Endothelial cell of umbilical vein (primary cell): ENCODE data around the gene LRRC8A. TPM values are rescaled to one million over a fixed set of nuclear protein-coding genes. Genes with fewer than 3 reads are reported as not detected.

Source experiments
- BruUV-seq: library from RNA; stranded (reverse); fragments of 400-500 nt; replicated peaks from 2 replicates; lab custom pipeline; 2021; lab: Mats Ljungman, UMichigan
- CTCF ChIA-PET: fragments of 300-600, 350-600 bp; sonication (Branson Sonifier 250); formaldehyde crosslinking; loops from one replicate; lab custom pipeline; 2021; ENCODE audit warnings: antibody characterized with exemption, inconsistent platforms; lab: Charles Lee
- POLR2A ChIA-PET: fragments of 300-600, 350-600 bp; sonication (Branson Sonifier 250); formaldehyde crosslinking; loops from one replicate; lab custom pipeline; 2021; ENCODE audit warnings: antibody characterized with exemption, inconsistent platforms; lab: Charles Lee
- DNase-seq: peaks from one replicate; pipeline ENCODE4 v3.0.0-alpha.2; 2011; ENCODE audit warnings: low read depth, low spot score
- FAIRE-seq: peaks from 2 replicates; lab custom pipeline; 2011; peaks lifted over from hg19 to GRCh38; lab: Jason Lieb, UNC
- H2AFZ ChIP-seq: 2 replicates; pipeline ENCODE4 v1.6.0; 2012; ENCODE audit warnings: low read depth, low read length, control low read depth, inconsistent platforms
- H3K27ac ChIP-seq: 2 replicates; pipeline ENCODE4 v1.5.1; 2011; ENCODE audit warnings: low read depth, mild to moderate bottlenecking, control low read depth, low read length, moderate library complexity; ENCODE audit not compliant: insufficient read depth
- H3K27me3 ChIP-seq, 2 experiments: 2 replicates each; pipeline versions ENCODE4 v1.6.0 to v1.6.1; 2011; ENCODE audit warnings: low read length in 2 of 2, mixed read lengths in 1 of 2; ENCODE audit not compliant: control insufficient read depth in 2 of 2, insufficient read depth in 2 of 2
- H3K36me3 ChIP-seq, 2 experiments: 2 replicates in 1 of 2; 3 replicates in 1 of 2; pipeline ENCODE4 v1.5.1; 2011; ENCODE audit warnings: low read length in 2 of 2, mild to moderate bottlenecking in 1 of 2, moderate library complexity in 1 of 2; ENCODE audit not compliant: control insufficient read depth in 2 of 2, insufficient read depth in 2 of 2; ENCODE audit errors: extremely low read depth in 1 of 2
- H3K4me1 ChIP-seq: 3 replicates; pipeline ENCODE4 v1.5.1; 2011; ENCODE audit warnings: mild to moderate bottlenecking, low read length; ENCODE audit not compliant: control insufficient read depth, insufficient read depth; ENCODE audit errors: extremely low read depth
- H3K4me2 ChIP-seq: 2 replicates; pipeline ENCODE4 v1.6.1; 2011; ENCODE audit warnings: low read length, control low read depth, mixed read lengths; ENCODE audit not compliant: insufficient read depth
- H3K4me3 ChIP-seq, 3 experiments: fragments of 200-600 bp in 1 of 3; sonication (generic), shearing (Covaris generic) in 1 of 3; replicated peaks in 1 of 3; 2 replicates each; pipeline ENCODE4 v1.5.1; 2011 to 2016; ENCODE audit warnings: control low read depth in 3 of 3, low read length in 3 of 3, mild to moderate bottlenecking in 2 of 3, inconsistent platforms in 1 of 3, low read depth in 1 of 3, moderate library complexity in 1 of 3; ENCODE audit not compliant: insufficient read depth in 1 of 3
- H3K79me2 ChIP-seq: 2 replicates; pipeline ENCODE4 v1.6.0; 2012; ENCODE audit warnings: low read length, inconsistent platforms; ENCODE audit not compliant: control insufficient read depth, insufficient read depth
- H3K9ac ChIP-seq: replicated peaks from 2 replicates; pipeline ENCODE3; 2011; ENCODE audit warnings: low read length, control low read depth; ENCODE audit not compliant: insufficient read depth; ENCODE audit errors: extremely low read depth
- H3K9me1 ChIP-seq: replicated peaks from 3 replicates; pipeline ENCODE4 v1.6.0; 2011; ENCODE audit warnings: mild to moderate bottlenecking, low read length; ENCODE audit not compliant: control insufficient read depth, insufficient read depth; ENCODE audit errors: extremely low read depth
- H3K9me3 ChIP-seq: replicated peaks from 2 replicates; pipeline ENCODE4 v1.5.1; 2012; ENCODE audit warnings: low read length, inconsistent platforms; ENCODE audit not compliant: control insufficient read depth, insufficient read depth
- H4K20me1 ChIP-seq: replicated peaks from 2 replicates; pipeline ENCODE3; 2011; ENCODE audit warnings: mild to moderate bottlenecking, low read length; ENCODE audit not compliant: control insufficient read depth, insufficient read depth; ENCODE audit errors: extremely low read depth
- CTCF ChIP-seq, 2 donors: IDR thresholded peaks; 1 replicate in 1 of 2; 2 replicates in 1 of 2; pipeline ENCODE4 v1.5.1; 2011; ENCODE audit warnings: low read length in 2 of 2, mild to moderate bottlenecking in 2 of 2, moderate library complexity in 2 of 2, control low read depth in 1 of 2, inconsistent platforms in 1 of 2, low read depth in 1 of 2; ENCODE audit not compliant: insufficient read depth in 1 of 2; ENCODE audit errors: extremely low read depth in 1 of 2
- FOS ChIP-seq: IDR thresholded peaks from 2 replicates; pipeline ENCODE4 v1.6.1; 2011; ENCODE audit warnings: mild to moderate bottlenecking, low read length, moderate library complexity, borderline replicate concordance; ENCODE audit not compliant: insufficient read depth
- POLR2AphosphoS5 ChIP-seq: IDR thresholded peaks from 2 replicates; pipeline ENCODE4 v1.6.1; 2012; ENCODE audit warnings: low read depth, mild to moderate bottlenecking, control low read depth, low read length, moderate library complexity; ENCODE audit not compliant: insufficient read depth
- dilution Hi-C: fragments of 300-500 bp; cut with MboI; formaldehyde crosslinking; loops from one replicate; pipeline ENCODE4 v1.15.0; 2019; ENCODE audit warnings: low sequenced_read_pairs; ENCODE audit not compliant: extremely low pct_ligation_motif_present
- intact Hi-C: fragments of 100-400 bp; cut with micrococcal nuclease; formaldehyde crosslinking; loops from one replicate; pipeline ENCODE4 v1.10.0; 2022
- polyA plus RNA-seq, 4 experiments: library from polyadenylated mRNA; depleted of rRNA in 3 of 4; stranded (reverse) in 3 of 4; unstranded in 1 of 4; fragments of >200 nt; gene quantifications; 2 replicates each; pipeline versions ENCODE4 v1.2.1 to v1.2.3, GENCODE V29; 2011 to 2012; ENCODE audit warnings: missing spikeins in 1 of 4
- total RNA-seq: library from RNA; stranded (reverse); gene quantifications from 2 replicates; pipeline ENCODE4 v1.2.3, GENCODE V29; 2021

Gene LRRC8A
- total and polyA plus RNA-seq, 2 donors (not counting 3 experiments of a cell fraction or from before 2014, with no cell fraction given) = 99.6 to 129 TPM

GRCh38 chr9:128891321-128892220, 9.6 kb downstream of the LRRC8A start:
- Histone ChIP-seq H3K9me1 (no peaks in the 10 kb centered on the region), H3K27ac (peak overlapping the region; percentile 75), H3K36me3 (peaks cover 13 to 34% of the 10 kb centered on the region in 2 experiments), H2AFZ (no peak overlapping the region), H3K9me3 (no peaks in the 10 kb centered on the region), H3K4me3 (no peak overlapping the region), H3K9ac (peak overlapping the region; percentile 45), H3K27me3 (no peaks in the 10 kb centered on the region), H4K20me1 (no peaks in the 10 kb centered on the region), H3K4me2 (no peak overlapping the region), H3K4me1 (peaks cover 43% of the 10 kb centered on the region), H3K79me2 (peaks cover 85% of the 10 kb centered on the region)
- intact Hi-C loops (loop anchor here (1.0 kb wide), 1 partner anchor 20 kb away; no protein-coding TSS in a partner anchor), dilution Hi-C loops (no loop called here)
- peak; percentile 22 for TF ChIP-seq POLR2AphosphoS5
- peak; percentile 48 for TF ChIP-seq FOS
- no peak for TF ChIP-seq CTCF (IDR thresholded peaks at IDR 0.05; ENCODE audit: extremely low read depth in 1 of 2, insufficient read depth in 1 of 2, low read depth in 1 of 2, low read length in 2 of 2)
- ChIA-PET POLR2A (interaction anchor here (1.1 kb wide), 1 partner anchor 21 kb away, joined by 3 read pairs; no protein-coding TSS in a partner anchor), CTCF (interaction anchor here (0.8 to 1.9 kb wide), 3 partner anchors 20 to 37 kb away, joined by 3 to 7 read pairs (median 3); no protein-coding TSS in a partner anchor)
- BruUV-seq = no TSS peak
- DNase-seq (peak; percentile 43), FAIRE-seq (peak; percentile 47)
